Uterine smooth muscle cell (primary cell): ENCODE measurements around the gene GSTA4. TPM values are rescaled to one million over a fixed set of nuclear protein-coding genes. Genes with fewer than 3 reads are reported as not detected.

Experiments
- total RNA-seq: library from RNA; depleted of rRNA; stranded (reverse); fragments of >200 nt; gene quantifications from 2 replicates; pipeline ENCODE4 v1.2.3, GENCODE V29; 2014

GSTA4 gene
- total RNA-seq: 31.0 and 36.5 TPM in 2 replicates

GRCh38 chr6:52995089-52995912 is at the start of gene GSTA4:
Gene GSTA4, minus strand, starts transcription at chr6:52995284. Its CDS starts 1,041 bp downstream, at chr6:52994243.

Other genes with a start within 250 kb of the GSTA4 start
- not detected in 2 replicates for gene GSTA2, start 231.8 kb downstream of the GSTA4 start, total RNA-seq
- gene GSTA1, start 191.5 kb downstream of the GSTA4 start, total RNA-seq: not detected in 2 replicates
- not detected in 2 replicates for gene GSTA5, start 154.5 kb downstream of the GSTA4 start, total RNA-seq
- not detected in 2 replicates for gene GSTA3, start 85.6 kb downstream of the GSTA4 start, total RNA-seq
- 4.5 and 4.7 TPM in 2 replicates for gene CILK1, start 66.5 kb upstream of the GSTA4 start, total RNA-seq
- gene FBXO9, start 70.1 kb upstream of the GSTA4 start, total RNA-seq: 24.7 and 32.2 TPM in 2 replicates
- gene GCM1, start 153.6 kb upstream of the GSTA4 start, total RNA-seq: not detected in 2 replicates